Stomach (tissue), 4 donors: ENCODE data around the gene MEN1.

Experiments
- CTCF ChIP-seq, 7 experiments: fragments of 450-650 bp in 4 of 7; fragments of 200-600 bp in 3 of 7; sonication (generic) in 3 of 7; IDR thresholded peaks; one replicate each; pipeline ENCODE4 v1.5.1; 2016 to 2019; ENCODE audit warnings: antibody characterized with exemption in 7 of 7, control low read depth in 2 of 7, mild to moderate bottlenecking in 1 of 7
- EP300 ChIP-seq: sonication (generic); formaldehyde crosslinking; IDR thresholded peaks from one replicate; pipeline ENCODE4 v1.6.1; 2017; ENCODE audit warnings: antibody characterized with exemption
- POLR2A ChIP-seq, 4 donors: fragments of 450-650 bp; IDR thresholded peaks; one replicate each; pipeline ENCODE4 v1.6.1; 2016; ENCODE audit warnings: antibody characterized with exemption in 4 of 4, control low read depth in 2 of 4, mild to moderate bottlenecking in 1 of 4, moderate library complexity in 1 of 4
- POLR2AphosphoS5 ChIP-seq, 3 donors: sonication (generic); formaldehyde crosslinking; IDR thresholded peaks; one replicate each; pipeline ENCODE4 v1.6.1; 2016; ENCODE audit warnings: antibody characterized with exemption in 3 of 3

- TF ChIP-seq CTCF (IDR thresholded peaks at IDR 0.05) (no peak), POLR2AphosphoS5 (IDR thresholded peaks at IDR 0.05) (no peak), POLR2A (IDR thresholded peaks at IDR 0.05) (no peak), EP300 (no peak)
Observed at GRCh38 chr11:64776425-64776824, 33.9 kb downstream of the MEN1 start.
